Activated naive CD4-positive, alpha-beta T cell treated with anti-CD3 and anti-CD28 coated beads, Interleukin-2, amount 10 ng/mL, durations not matched to agents 7 days and 5 days (primary cell): Measurements from ENCODE around the gene JAK3.

Experiments used
- CTCF ChIA-PET: fragments of 350-600 bp; sonication (Branson Sonifier 250); formaldehyde crosslinking; loops from one replicate; lab custom pipeline; 2021; ENCODE audit warnings: antibody characterized with exemption; lab: Charles Lee
- DNase-seq: peaks from one replicate; pipeline ENCODE4 v3.0.0-alpha.2; 2020
- H3K27ac Mint-ChIP-seq: one replicate; pipeline ENCODE4 v1.8.0; 2021; ENCODE audit warnings: mild to moderate bottlenecking, moderate library complexity, mixed read lengths
- H3K27me3 Mint-ChIP-seq: one replicate; pipeline ENCODE4 v1.8.0; 2021; ENCODE audit warnings: mild to moderate bottlenecking, mixed read lengths
- H3K36me3 Mint-ChIP-seq: one replicate; pipeline ENCODE4 v1.8.0; 2021; ENCODE audit warnings: mixed read lengths
- H3K4me1 Mint-ChIP-seq: one replicate; pipeline ENCODE4 v1.8.0; 2021; ENCODE audit warnings: mixed read lengths
- H3K4me3 Mint-ChIP-seq: one replicate; pipeline ENCODE4 v1.8.0; 2021; ENCODE audit warnings: mild to moderate bottlenecking, moderate library complexity, mixed read lengths
- H3K9me3 Mint-ChIP-seq: one replicate; pipeline ENCODE4 v1.8.0; 2021; ENCODE audit warnings: mixed read lengths

Gene JAK3

GRCh38 chr19:17840019-17840418 is 7.8 kb downstream of the JAK3 start:
- H3K36me3 Mint-ChIP-seq = peaks cover 82% of the 10 kb centered on the region
- peaks cover 5% of the 10 kb centered on the region for H3K9me3 Mint-ChIP-seq
- CTCF ChIA-PET = interaction anchor here (1.0 kb wide), 1 partner anchor 15 kb away, joined by 3 read pairs; no protein-coding TSS in a partner anchor
- peaks cover 38% of the 10 kb centered on the region for H3K4me1 Mint-ChIP-seq
- H3K4me3 Mint-ChIP-seq = no peak overlapping the region
- no peaks in the 10 kb centered on the region for H3K27me3 Mint-ChIP-seq
- peak overlapping the region; percentile 28 for H3K27ac Mint-ChIP-seq
- DNase-seq = no peak

GRCh38 chr19:17837972-17838371 is 9.8 kb downstream of the JAK3 start:
- Mint-ChIP-seq H3K9me3 (peaks cover 5% of the 10 kb centered on the region), H3K4me1 (peaks cover 28% of the 10 kb centered on the region), H3K27me3 (no peaks in the 10 kb centered on the region), H3K4me3 (no peak overlapping the region), H3K36me3 (peaks cover 77% of the 10 kb centered on the region), H3K27ac (no peak overlapping the region)
- CTCF ChIA-PET = no interaction called here
- no peak for DNase-seq

- no peak for DNase-seq
- peaks cover 8% of the 10 kb centered on the region for H3K9me3 Mint-ChIP-seq
- H3K27ac Mint-ChIP-seq = no peak overlapping the region
- peaks cover 82% of the 10 kb centered on the region for H3K36me3 Mint-ChIP-seq
- CTCF ChIA-PET = no interaction called here
- no peaks in the 10 kb centered on the region for H3K27me3 Mint-ChIP-seq
- no peak overlapping the region for H3K4me3 Mint-ChIP-seq
- peaks cover 28% of the 10 kb centered on the region for H3K4me1 Mint-ChIP-seq
Observed at GRCh38 chr19:17836530-17836929, 11.3 kb downstream of the JAK3 start.

- H3K27ac Mint-ChIP-seq = peak overlapping the region; percentile 42
- H3K4me1 Mint-ChIP-seq = peaks cover 24% of the 10 kb centered on the region
Observed at GRCh38 chr19:17835182-17836006, 12.4 kb downstream of the JAK3 start.

GRCh38 chr19:17834350-17835181 is 13.2 kb downstream of the JAK3 start:
- Mint-ChIP-seq H3K27me3 (no peaks in the 10 kb centered on the region), H3K27ac (peak overlapping the region; percentile 42), H3K4me3 (no peak overlapping the region), H3K36me3 (peaks cover 82% of the 10 kb centered on the region), H3K9me3 (peaks cover 8% of the 10 kb centered on the region), H3K4me1 (peaks cover 24% of the 10 kb centered on the region)
- CTCF ChIA-PET = interaction anchor here (0.6 to 1.0 kb wide), 2 partner anchors 25 to 95 kb away, joined by 3 read pairs; partner anchors contain the start of gene RPL18A
- no peak for DNase-seq

More at GRCh38 chr19:17835182-17836006, 12.4 kb downstream of the JAK3 start:
- Mint-ChIP-seq H3K9me3 (peaks cover 8% of the 10 kb centered on the region), H3K4me3 (no peak overlapping the region), H3K36me3 (peaks cover 82% of the 10 kb centered on the region), H3K27me3 (no peaks in the 10 kb centered on the region)
- CTCF ChIA-PET = interaction anchor here (1.0 kb wide), 1 partner anchor 24 kb away, joined by 3 read pairs; the partner anchor contains the start of gene RPL18A
- DNase-seq = no peak

- no peak overlapping the region for H3K4me3 Mint-ChIP-seq
- H3K4me1 Mint-ChIP-seq = peaks cover 20% of the 10 kb centered on the region
- peaks cover 8% of the 10 kb centered on the region for H3K9me3 Mint-ChIP-seq
- CTCF ChIA-PET = interaction anchor here (1.8 kb wide), 1 partner anchor 23 kb away, joined by 5 read pairs; no protein-coding TSS in a partner anchor
- DNase-seq = no peak
- H3K36me3 Mint-ChIP-seq = peaks cover 75% of the 10 kb centered on the region
- no peaks in the 10 kb centered on the region for H3K27me3 Mint-ChIP-seq
- H3K27ac Mint-ChIP-seq = peak overlapping the region; percentile 37
Observed at GRCh38 chr19:17832443-17833208, 15.2 kb downstream of the JAK3 start.

GRCh38 chr19:17831419-17831888 is 16.3 kb downstream of the JAK3 start:
- Mint-ChIP-seq H3K4me3 (no peak overlapping the region), H3K27me3 (no peaks in the 10 kb centered on the region)

GRCh38 chr19:17830567-17831418 is 17.0 kb downstream of the JAK3 start:
- peak overlapping the region; percentile 33 for H3K27ac Mint-ChIP-seq
- DNase-seq = peak; percentile 67
- H3K4me1 Mint-ChIP-seq = peaks cover 15% of the 10 kb centered on the region
- peaks cover 69% of the 10 kb centered on the region for H3K36me3 Mint-ChIP-seq
- no peaks in the 10 kb centered on the region for H3K27me3 Mint-ChIP-seq
- peaks cover 8% of the 10 kb centered on the region for H3K9me3 Mint-ChIP-seq
- no peak overlapping the region for H3K4me3 Mint-ChIP-seq
- CTCF ChIA-PET = no interaction called here

More at GRCh38 chr19:17831419-17831888, 16.3 kb downstream of the JAK3 start:
- DNase-seq = no peak
- CTCF ChIA-PET = no interaction called here
- peaks cover 8% of the 10 kb centered on the region for H3K9me3 Mint-ChIP-seq
- H3K27ac Mint-ChIP-seq = no peak overlapping the region
- peaks cover 73% of the 10 kb centered on the region for H3K36me3 Mint-ChIP-seq
- peaks cover 17% of the 10 kb centered on the region for H3K4me1 Mint-ChIP-seq

- Mint-ChIP-seq H3K36me3 (peaks cover 65% of the 10 kb centered on the region), H3K27ac (peak overlapping the region; percentile 33)
Observed at GRCh38 chr19:17829855-17830566, 17.8 kb downstream of the JAK3 start.

GRCh38 chr19:17826508-17827056 is 21.2 kb downstream of the JAK3 start:
- CTCF ChIA-PET = interaction anchor here (0.9 kb wide), 1 partner anchor 33 kb away, joined by 3 read pairs; the partner anchor contains the start of gene RPL18A
- H3K4me1 Mint-ChIP-seq = no peaks in the 10 kb centered on the region

More at GRCh38 chr19:17829855-17830566, 17.8 kb downstream of the JAK3 start:
- peaks cover 8% of the 10 kb centered on the region for H3K4me1 Mint-ChIP-seq
- peaks cover 3% of the 10 kb centered on the region for H3K9me3 Mint-ChIP-seq
- no peak overlapping the region for H3K4me3 Mint-ChIP-seq
- no peaks in the 10 kb centered on the region for H3K27me3 Mint-ChIP-seq
- DNase-seq = no peak
- CTCF ChIA-PET = no interaction called here

GRCh38 chr19:17824339-17824738 is 23.4 kb downstream of the JAK3 start:
- H3K36me3 Mint-ChIP-seq = peaks cover 23% of the 10 kb centered on the region

More at GRCh38 chr19:17826508-17827056, 21.2 kb downstream of the JAK3 start:
- H3K36me3 Mint-ChIP-seq = peaks cover 39% of the 10 kb centered on the region
- H3K9me3 Mint-ChIP-seq = no peaks in the 10 kb centered on the region
- no peak for DNase-seq
- H3K27me3 Mint-ChIP-seq = no peaks in the 10 kb centered on the region
- no peak overlapping the region for H3K4me3 Mint-ChIP-seq
- peak overlapping the region; percentile 14 for H3K27ac Mint-ChIP-seq

GRCh38 chr19:17821190-17821589 is 26.6 kb downstream of the JAK3 start, which contains the start of gene INSL3:
TSS of gene INSL3 (minus strand) at chr19:17821519. CDS start at chr19:17821506, 13 bp downstream.
- H3K4me1 Mint-ChIP-seq = peaks cover 2% of the 10 kb centered on the region
- no peaks in the 10 kb centered on the region for H3K9me3 Mint-ChIP-seq
- no peak within 1 kb of the TSS for H3K4me3 Mint-ChIP-seq
- H3K27ac Mint-ChIP-seq = no peak within 1 kb of the TSS
- no peak for DNase-seq
- H3K36me3 Mint-ChIP-seq = peaks cover 10% of the 10 kb centered on the region
- CTCF ChIA-PET = no interaction called here
- no peaks in the 10 kb centered on the region for H3K27me3 Mint-ChIP-seq

More at GRCh38 chr19:17824339-17824738, 23.4 kb downstream of the JAK3 start:
- no peaks in the 10 kb centered on the region for H3K9me3 Mint-ChIP-seq
- no peaks in the 10 kb centered on the region for H3K4me1 Mint-ChIP-seq
- no peaks in the 10 kb centered on the region for H3K27me3 Mint-ChIP-seq
- no peak overlapping the region for H3K4me3 Mint-ChIP-seq
- H3K27ac Mint-ChIP-seq = peak overlapping the region; percentile 52
- no peak for DNase-seq
- CTCF ChIA-PET = no interaction called here
